ENCODE results near the gene ZNF343. TPM values are rescaled to one million over a fixed set of nuclear protein-coding genes. Genes with fewer than 3 reads are reported as not detected.

ZNF343 gene
- total RNA-seq, 4 donors from 2014 or later, result 7.9 to 19.2 (median 13.5) TPM

Other genes with a start within 250 kb of the ZNF343 start
- 10 to 100 TPM; 24.9 to 56.5 (median 44.8) TPM for gene TGM3, start 212.9 kb downstream of the ZNF343 start, total RNA-seq
- 1 to 10 TPM in 2 of 4 donors, under 1 TPM in 2; 0.32 to 1.4 (median 0.78) TPM for gene TGM6, start 128.0 kb downstream of the ZNF343 start, total RNA-seq
- gene SNRPB, start 38.1 kb downstream of the ZNF343 start, total RNA-seq, result 100 to 1,000 TPM; 133 to 250 (median 221) TPM
- gene TMC2, start 27.7 kb upstream of the ZNF343 start, total RNA-seq, result not detected
- gene NOP56, start 143.7 kb upstream of the ZNF343 start, total RNA-seq, result 100 to 1,000 TPM in 3 of 4 donors, 10 to 100 TPM in 1; 81.2 to 140 (median 109) TPM
- 100 to 1,000 TPM; 119 to 135 (median 121) TPM for gene IDH3B, start 155.3 kb upstream of the ZNF343 start, total RNA-seq
- gene EBF4, start 183.9 kb upstream of the ZNF343 start, total RNA-seq, result 10 to 100 TPM in 1 of 4 donors, 1 to 10 TPM in 3; 5.9 to 12.6 (median 6.3) TPM